HepG2 (cell line): ENCODE measurements around the gene CIITA. TPM values are rescaled to one million over a fixed set of nuclear protein-coding genes. Genes with fewer than 3 reads are reported as not detected.

Experiments used
- ADNP ChIP-seq: sonication (generic); formaldehyde crosslinking; IDR thresholded peaks from 2 replicates; pipeline ENCODE4 v1.4.0; 2020; ENCODE audit warnings: missing genetic modification reagents
- CREB3 ChIP-seq: sonication (generic); formaldehyde crosslinking; IDR thresholded peaks from 2 replicates; pipeline ENCODE4 v1.5.0; 2020; ENCODE audit warnings: missing genetic modification reagents
- DDIT3 ChIP-seq: sonication (generic); formaldehyde crosslinking; IDR thresholded peaks from 2 replicates; pipeline ENCODE4 v1.4.0; 2020; ENCODE audit warnings: mild to moderate bottlenecking, missing genetic modification reagents
- DR1 ChIP-seq: sonication (generic); formaldehyde crosslinking; IDR thresholded peaks from 2 replicates; pipeline ENCODE4 v1.8.0; 2021; ENCODE audit warnings: mild to moderate bottlenecking, missing genetic modification reagents, inconsistent platforms
- E2F5 ChIP-seq: sonication (generic); formaldehyde crosslinking; conservative IDR thresholded peaks from 2 replicates; pipeline ENCODE4 v1.4.0; 2020; ENCODE audit warnings: missing genetic modification reagents
- FIP1L1 ChIP-seq: fragments of 200-400 bp; formaldehyde crosslinking; IDR thresholded peaks from 2 replicates; pipeline ENCODE4 v1.6.1; 2018; ENCODE audit warnings: low read depth, mild to moderate bottlenecking, low read length, moderate library complexity, borderline replicate concordance; ENCODE audit not compliant: insufficient read depth
- FOSL1 ChIP-seq: sonication (generic); formaldehyde crosslinking; IDR thresholded peaks from 2 replicates; pipeline ENCODE4 v1.9.0; 2021; ENCODE audit warnings: missing genetic modification reagents, borderline replicate concordance
- GRHL1 ChIP-seq: sonication (generic); formaldehyde crosslinking; conservative IDR thresholded peaks from 2 replicates; pipeline ENCODE4 v1.8.0; 2022; ENCODE audit warnings: missing genetic modification reagents
- HNF4A ChIP-seq: sonication (generic); formaldehyde crosslinking; IDR thresholded peaks from 2 replicates; pipeline ENCODE4 v1.4.0; 2020; ENCODE audit warnings: missing genetic modification reagents
- HNRNPL ChIP-seq: fragments of 200-400 bp; formaldehyde crosslinking; IDR thresholded peaks from 2 replicates; pipeline ENCODE4 v1.6.1; 2017; ENCODE audit warnings: mild to moderate bottlenecking, low read depth, low read length
- MXD4 ChIP-seq: IDR thresholded peaks from 2 replicates; pipeline ENCODE4 v1.6.1; 2016; ENCODE audit warnings: mild to moderate bottlenecking, missing biosample characterization, missing genetic modification reagents
- NR3C1 ChIP-seq: sonication (generic); formaldehyde crosslinking; IDR thresholded peaks from 2 replicates; pipeline ENCODE4 v1.4.0; 2020; ENCODE audit warnings: missing genetic modification reagents
- PRDM15 ChIP-seq: sonication (generic); formaldehyde crosslinking; IDR thresholded peaks from 2 replicates; pipeline ENCODE4 v1.4.0; 2020; ENCODE audit warnings: missing genetic modification reagents
- SP140L ChIP-seq: sonication (generic); formaldehyde crosslinking; IDR thresholded peaks from 2 replicates; pipeline ENCODE4 v1.4.0; 2020; ENCODE audit warnings: missing genetic modification reagents, borderline replicate concordance
- TAF15 ChIP-seq: fragments of 200-400 bp; formaldehyde crosslinking; IDR thresholded peaks from one replicate; pipeline ENCODE4 v1.6.1; 2018; ENCODE audit warnings: mild to moderate bottlenecking, low read depth, low read length; ENCODE audit not compliant: poor library complexity, severe bottlenecking
- THAP7 ChIP-seq: sonication (generic); formaldehyde crosslinking; IDR thresholded peaks from 2 replicates; pipeline ENCODE4 v1.8.1; 2023; ENCODE audit warnings: mild to moderate bottlenecking, missing genetic modification reagents
- ZNF432 ChIP-seq: sonication (generic); formaldehyde crosslinking; IDR thresholded peaks from 2 replicates; pipeline ENCODE4 v1.5.0; 2020; ENCODE audit warnings: missing genetic modification reagents, mild to moderate bottlenecking, borderline replicate concordance
- ZNF451 ChIP-seq: sonication (generic); formaldehyde crosslinking; IDR thresholded peaks from 2 replicates; pipeline ENCODE4 v1.5.0; 2020; ENCODE audit warnings: mild to moderate bottlenecking, missing genetic modification reagents
- ZNF530 ChIP-seq: sonication (generic); formaldehyde crosslinking; IDR thresholded peaks from 2 replicates; pipeline ENCODE4 v1.5.0; 2020; ENCODE audit warnings: low read depth, mild to moderate bottlenecking, missing genetic modification reagents
- ZNF598 ChIP-seq: sonication (generic); formaldehyde crosslinking; IDR thresholded peaks from 2 replicates; pipeline ENCODE4 v1.5.1; 2020; ENCODE audit warnings: mild to moderate bottlenecking, missing genetic modification reagents, borderline replicate concordance
- polyA plus RNA-seq, 8 experiments: library from polyadenylated mRNA; depleted of rRNA in 3 of 8; stranded (reverse) in 7 of 8; unstranded in 1 of 8; fragments of >200 nt; fragmentation: Illumina TruSeq in 4 of 8; extraction: Trizol in 4 of 8; gene quantifications; 2 replicates each; pipeline versions ENCODE4 v1.2.1 to v1.2.3, GENCODE V29; 2011 to 2016; ENCODE audit warnings: low read depth in 4 of 8, missing spikeins in 1 of 8, mixed read lengths in 1 of 8; ENCODE audit not compliant: insufficient read depth in 1 of 8
- total RNA-seq, 5 experiments: library from RNA; depleted of rRNA; stranded (reverse); fragments of >200 nt; fragmentation: Illumina TruSeq; extraction: Trizol; gene quantifications; 2 replicates each; pipeline ENCODE4 v1.2.3, GENCODE V29; 2016; ENCODE audit warnings: low read depth in 1 of 5

The CIITA gene
- total and polyA plus RNA-seq, 2 of the 13 experiments (the other 11 are each of a cell fraction or from before 2014, with no cell fraction given) = 0.08 to 0.09 TPM

- no peak for TF ChIP-seq FOSL1 (CRISPR knock-in tag)
- TF ChIP-seq TAF15 = no peak
- TF ChIP-seq ZNF451 (CRISPR knock-in tag) = peak; percentile 67; the same call in 1 of the 2 replicates
- no peak for TF ChIP-seq HNRNPL
- TF ChIP-seq CREB3 (CRISPR knock-in tag) = peak; percentile 54; the same call in 1 of the 2 replicates
- TF ChIP-seq MXD4 (CRISPR knock-in tag) = peak; percentile 76; the same call in 1 of the 2 replicates
- no peak for TF ChIP-seq HNF4A (CRISPR knock-in tag)
- TF ChIP-seq PRDM15 (CRISPR knock-in tag) = no peak
- peak; percentile 87; the same call in 1 of the 2 replicates for TF ChIP-seq ZNF598
- TF ChIP-seq GRHL1 (CRISPR knock-in tag) = no peak; the same call in 1 of the 2 replicates
- peak; percentile 80; the same call in 1 of the 2 replicates for TF ChIP-seq E2F5 (CRISPR knock-in tag)
- peak; percentile 87; the same call in 1 of the 2 replicates for TF ChIP-seq THAP7 (CRISPR knock-in tag)
- TF ChIP-seq SP140L (CRISPR knock-in tag) = peak; percentile 92; the same call in 1 of the 2 replicates
- TF ChIP-seq ZNF530 (CRISPR knock-in tag) = no peak
- no peak for TF ChIP-seq ADNP (CRISPR knock-in tag)
- no peak for TF ChIP-seq DR1 (CRISPR knock-in tag)
- TF ChIP-seq NR3C1 = no peak; the same call in 1 of the 2 replicates
- no peak for TF ChIP-seq FIP1L1
- no peak for TF ChIP-seq ZNF432 (CRISPR knock-in tag)
- TF ChIP-seq DDIT3 (CRISPR knock-in tag) = no peak
Measured at GRCh38 chr16:10895053-10895946, 18.3 kb downstream of the CIITA start (continued).
